GM12865 (cell line): ENCODE data around the gene RYR1.

ENCODE experiments used
- DNase-seq: peaks from one replicate; pipeline ENCODE4 v3.0.0; 2010; ENCODE audit warnings: low read depth
- H3K4me3 ChIP-seq: 2 replicates; pipeline ENCODE4 v1.5.1; 2011; ENCODE audit warnings: mild to moderate bottlenecking, low read depth, low read length, control low read depth
- TF ChIP-seq, protein P1 (sequence below): IDR thresholded peaks from 2 replicates; pipeline ENCODE4 v1.5.1; 2011; ENCODE audit warnings: low read length, control low read depth, low read depth, inconsistent platforms; ENCODE audit not compliant: insufficient read depth; ENCODE audit errors: missing control alignments

RYR1 gene

DNA sequence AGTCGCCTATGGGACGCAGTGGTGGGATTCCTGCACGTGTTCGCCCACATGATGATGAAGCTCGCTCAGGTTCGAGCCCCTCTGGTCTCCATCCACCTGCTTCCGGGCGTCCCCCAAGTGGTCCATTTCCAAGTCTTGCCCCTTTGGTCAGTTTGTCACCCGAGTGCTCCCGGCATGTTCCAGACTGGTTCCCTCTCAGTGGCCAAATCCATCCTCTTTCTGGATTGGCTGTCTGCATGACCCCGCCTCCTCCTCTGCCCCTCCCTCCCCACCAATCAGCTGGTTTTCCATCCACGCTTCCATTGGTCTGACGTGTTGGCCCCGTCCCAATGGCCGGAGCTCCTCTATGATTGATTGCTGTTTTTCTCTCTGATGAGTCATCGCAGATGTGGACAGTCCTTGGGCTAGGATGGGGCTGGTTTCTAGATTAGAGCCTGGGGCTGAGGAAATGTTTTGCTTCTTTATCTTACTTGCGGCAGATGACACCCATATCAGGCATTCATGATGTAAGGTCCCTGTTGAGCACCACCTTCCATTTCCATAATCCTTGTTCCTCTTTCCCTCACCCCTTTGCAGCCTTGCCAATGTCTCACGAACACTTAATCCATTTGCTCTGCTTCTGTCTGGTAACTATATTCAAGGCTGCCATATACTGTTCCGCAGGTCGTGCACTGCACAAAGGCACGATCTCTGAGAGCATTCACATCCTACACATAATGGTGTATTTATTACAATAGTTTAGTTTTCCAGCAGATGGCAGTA is 110.5 kb downstream of the RYR1 start:
- TF ChIP-seq, protein P1, sequence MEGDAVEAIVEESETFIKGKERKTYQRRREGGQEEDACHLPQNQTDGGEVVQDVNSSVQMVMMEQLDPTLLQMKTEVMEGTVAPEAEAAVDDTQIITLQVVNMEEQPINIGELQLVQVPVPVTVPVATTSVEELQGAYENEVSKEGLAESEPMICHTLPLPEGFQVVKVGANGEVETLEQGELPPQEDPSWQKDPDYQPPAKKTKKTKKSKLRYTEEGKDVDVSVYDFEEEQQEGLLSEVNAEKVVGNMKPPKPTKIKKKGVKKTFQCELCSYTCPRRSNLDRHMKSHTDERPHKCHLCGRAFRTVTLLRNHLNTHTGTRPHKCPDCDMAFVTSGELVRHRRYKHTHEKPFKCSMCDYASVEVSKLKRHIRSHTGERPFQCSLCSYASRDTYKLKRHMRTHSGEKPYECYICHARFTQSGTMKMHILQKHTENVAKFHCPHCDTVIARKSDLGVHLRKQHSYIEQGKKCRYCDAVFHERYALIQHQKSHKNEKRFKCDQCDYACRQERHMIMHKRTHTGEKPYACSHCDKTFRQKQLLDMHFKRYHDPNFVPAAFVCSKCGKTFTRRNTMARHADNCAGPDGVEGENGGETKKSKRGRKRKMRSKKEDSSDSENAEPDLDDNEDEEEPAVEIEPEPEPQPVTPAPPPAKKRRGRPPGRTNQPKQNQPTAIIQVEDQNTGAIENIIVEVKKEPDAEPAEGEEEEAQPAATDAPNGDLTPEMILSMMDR, result peak; percentile 44
- peak; percentile 83 for DNase-seq
- H3K4me3 ChIP-seq, result peak overlapping the region; percentile 17

DNA sequence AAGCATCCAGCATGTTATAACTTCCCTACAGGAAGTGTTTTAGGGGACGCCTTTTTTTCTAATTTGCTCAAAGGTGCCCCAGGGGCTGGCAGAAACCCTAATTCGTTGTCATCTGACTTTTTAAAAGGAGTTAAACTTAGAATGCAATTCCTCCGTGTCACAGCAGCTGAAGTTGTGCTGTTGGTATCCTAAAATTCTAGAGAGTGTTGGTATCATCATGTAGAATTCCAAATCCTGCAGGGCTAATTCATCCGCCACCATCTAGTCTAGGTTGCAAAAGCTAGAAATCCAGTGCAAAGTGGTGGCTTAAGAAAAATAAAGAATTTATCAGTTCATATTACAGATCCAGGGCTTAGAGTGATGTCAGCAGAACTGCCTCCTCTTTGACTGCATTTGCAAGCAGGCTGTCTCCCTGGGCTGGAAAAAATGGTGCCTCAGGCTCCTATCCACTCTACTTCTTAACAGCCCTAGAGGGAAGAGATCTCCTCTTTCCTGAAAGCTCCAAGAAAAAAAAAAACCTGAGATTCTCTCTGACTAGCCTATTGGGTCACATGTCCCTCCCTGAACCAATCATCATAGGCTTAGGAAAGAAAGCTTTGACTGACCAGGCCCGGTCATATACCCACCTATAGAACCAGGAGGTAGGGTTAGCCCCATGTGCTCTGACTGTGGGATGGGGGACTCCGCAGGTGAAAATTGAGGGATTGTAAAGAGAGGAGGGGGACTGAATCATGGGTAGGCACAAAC is 111.3 kb downstream of the RYR1 start:
- H3K4me3 ChIP-seq, result no peak overlapping the region
- no peak for DNase-seq
- TF ChIP-seq, protein P1, result no peak

DNA sequence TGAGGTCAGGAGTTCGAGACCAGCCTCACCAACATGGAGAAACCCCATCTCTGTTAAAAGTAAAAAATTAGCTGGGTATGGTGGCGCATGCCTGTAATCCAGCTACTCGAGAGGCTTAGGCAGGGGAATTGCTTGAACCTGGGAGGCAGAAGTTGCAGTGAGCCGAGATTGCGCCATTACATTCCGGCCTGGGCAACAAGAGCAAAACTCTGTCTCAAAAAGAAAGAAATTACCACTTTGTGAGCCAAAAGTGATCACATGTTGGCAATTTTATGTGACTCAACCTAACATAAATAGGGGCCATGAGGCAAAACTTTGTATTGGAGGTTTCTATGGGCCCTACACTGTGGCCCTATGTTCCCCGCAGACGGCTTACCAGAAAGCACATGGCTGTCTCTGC is 112.1 kb downstream of the RYR1 start:
- TF ChIP-seq, protein P1, result no peak
- H3K4me3 ChIP-seq, result no peak overlapping the region
- DNase-seq, result no peak

DNA sequence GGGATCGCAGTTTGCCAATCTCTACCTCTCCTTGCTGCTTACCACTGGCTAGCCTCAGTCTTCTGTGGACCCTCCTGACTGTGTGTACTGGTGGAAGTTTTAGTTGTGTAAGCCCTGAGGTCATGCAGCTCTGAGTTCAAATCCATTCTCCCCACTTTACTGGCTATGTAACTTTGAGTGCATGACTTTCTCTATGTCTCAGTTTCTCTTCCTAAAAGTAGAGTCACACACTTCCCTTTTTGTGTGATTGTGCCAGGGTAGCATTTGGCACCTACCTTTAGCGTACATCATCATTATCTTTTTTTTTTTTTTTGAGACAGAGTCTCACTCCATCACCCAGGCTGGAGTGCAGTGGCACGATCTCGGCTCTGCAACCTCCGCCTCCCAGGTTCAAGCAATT is 113.9 kb downstream of the RYR1 start:
- no peak overlapping the region for H3K4me3 ChIP-seq
- DNase-seq, result no peak
- TF ChIP-seq, protein P1, result no peak

DNA sequence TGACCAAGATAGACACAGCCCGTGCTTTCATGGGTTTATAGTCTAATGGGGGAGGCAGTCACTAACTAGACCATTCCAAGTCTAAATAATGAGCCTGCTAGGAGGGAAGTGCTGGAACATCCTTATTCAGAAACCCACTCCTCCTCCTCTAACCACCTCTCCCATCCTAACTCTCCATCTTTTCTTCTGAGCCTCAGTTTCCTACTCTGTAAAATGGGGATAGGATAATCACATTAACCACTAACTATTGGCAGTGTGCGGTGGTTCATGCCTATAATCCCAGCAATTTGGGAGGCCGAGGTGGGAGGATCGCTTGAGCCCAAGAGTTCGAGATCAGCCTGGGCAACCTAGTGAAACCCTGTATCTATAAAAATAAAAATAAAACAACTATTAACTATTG is 115.6 kb downstream of the RYR1 start:
- TF ChIP-seq, protein P1, result no peak
- DNase-seq, result no peak
- no peak overlapping the region for H3K4me3 ChIP-seq

DNA sequence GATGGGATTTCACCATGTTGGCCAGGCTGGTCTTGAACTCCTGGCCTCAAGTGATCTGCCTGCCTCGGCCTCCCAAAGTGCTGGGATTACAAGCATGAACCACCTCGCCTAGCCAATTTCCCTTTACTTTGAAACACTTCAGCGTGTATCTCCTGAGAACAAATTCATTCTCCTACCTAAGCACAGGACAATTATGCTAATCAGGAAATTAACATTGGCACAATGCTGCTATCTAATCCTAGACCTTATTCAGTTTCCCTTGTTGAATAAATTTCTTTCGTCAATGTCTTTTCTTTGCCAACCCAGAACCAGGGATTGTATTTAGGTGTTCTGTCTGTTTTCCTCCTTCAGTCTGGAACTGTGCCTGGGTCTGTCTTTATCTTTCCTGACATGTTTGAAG is 116.5 kb downstream of the RYR1 start:
- no peak for DNase-seq
- TF ChIP-seq, protein P1, result no peak
- H3K4me3 ChIP-seq, result no peak overlapping the region
